Endothelial cell (in vitro differentiated cells): ENCODE results near the gene KRTAP5-7. TPM values are rescaled to one million over a fixed set of nuclear protein-coding genes. Genes with fewer than 3 reads are reported as not detected.

Experiments
- DNase-seq: peaks from one replicate; pipeline ENCODE4 v3.0.0; 2021; ENCODE audit warnings: low spot score
- H3K27ac Mint-ChIP-seq: one replicate; pipeline ENCODE4 v1.8.0; 2021; ENCODE audit warnings: mixed read lengths, inconsistent platforms; ENCODE audit not compliant: unreplicated experiment
- H3K27me3 Mint-ChIP-seq: one replicate; pipeline ENCODE4 v1.8.0; 2021; ENCODE audit warnings: mild to moderate bottlenecking, moderate library complexity, mixed read lengths, inconsistent platforms; ENCODE audit not compliant: unreplicated experiment
- H3K36me3 Mint-ChIP-seq: one replicate; pipeline ENCODE4 v1.8.0; 2021; ENCODE audit warnings: mild to moderate bottlenecking, low read depth, mixed read lengths, inconsistent platforms; ENCODE audit not compliant: unreplicated experiment
- H3K4me1 Mint-ChIP-seq: one replicate; pipeline ENCODE4 v1.8.0; 2021; ENCODE audit warnings: mild to moderate bottlenecking, mixed read lengths, inconsistent platforms; ENCODE audit not compliant: unreplicated experiment
- H3K4me3 Mint-ChIP-seq: one replicate; pipeline ENCODE4 v1.8.0; 2021; ENCODE audit warnings: mild to moderate bottlenecking, mixed read lengths, inconsistent platforms; ENCODE audit not compliant: unreplicated experiment
- H3K9me3 Mint-ChIP-seq: one replicate; pipeline ENCODE4 v1.8.0; 2021; ENCODE audit warnings: mixed read lengths, inconsistent platforms; ENCODE audit not compliant: unreplicated experiment
- total RNA-seq: library from RNA; stranded (reverse); fragmentation: NEBNext Ultra II Directional; extraction: Animal tissue kit (Norgen Biotek cat#: 25700); gene quantifications from one replicate; pipeline ENCODE4 v1.2.1, GENCODE V29; 2021; ENCODE audit not compliant: unreplicated experiment
- TF ChIP-seq, protein P1 (sequence below): fragments of 200-600 bp; sonication (generic); IDR thresholded peaks from one replicate; pipeline ENCODE4 v1.5.0; 2021; ENCODE audit warnings: antibody characterized with exemption; ENCODE audit not compliant: unreplicated experiment

Gene KRTAP5-7
- total RNA-seq, 1 donor from 2014 or later: not detected

DNA sequence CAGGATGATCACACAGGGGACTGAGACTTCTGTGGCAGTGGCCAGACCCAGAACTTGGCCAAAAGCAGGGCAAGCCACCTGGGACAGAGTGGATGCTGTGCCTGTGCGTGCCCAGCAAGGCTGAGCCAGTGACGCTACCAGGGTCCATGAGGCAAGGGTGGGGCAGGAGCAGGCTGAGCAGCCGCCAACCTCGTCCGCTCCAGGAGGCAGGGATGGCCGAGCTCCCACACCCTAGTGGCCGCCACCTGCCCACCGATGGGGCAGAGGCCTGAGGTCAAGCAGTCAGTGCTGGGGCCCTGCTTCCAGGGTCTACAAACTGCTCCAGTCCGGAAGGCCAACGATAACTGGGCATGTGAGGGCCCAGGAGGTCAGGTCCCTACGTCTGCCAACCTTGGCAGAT is 28.4 kb downstream of the KRTAP5-7 start:
- Mint-ChIP-seq H3K4me3 (no peak overlapping the region), H3K27me3 (no peaks in the 10 kb centered on the region), H3K36me3 (no peaks in the 10 kb centered on the region), H3K9me3 (no peaks in the 10 kb centered on the region), H3K27ac (no peak overlapping the region), H3K4me1 (peaks cover 10% of the 10 kb centered on the region)
- TF ChIP-seq, protein P1, sequence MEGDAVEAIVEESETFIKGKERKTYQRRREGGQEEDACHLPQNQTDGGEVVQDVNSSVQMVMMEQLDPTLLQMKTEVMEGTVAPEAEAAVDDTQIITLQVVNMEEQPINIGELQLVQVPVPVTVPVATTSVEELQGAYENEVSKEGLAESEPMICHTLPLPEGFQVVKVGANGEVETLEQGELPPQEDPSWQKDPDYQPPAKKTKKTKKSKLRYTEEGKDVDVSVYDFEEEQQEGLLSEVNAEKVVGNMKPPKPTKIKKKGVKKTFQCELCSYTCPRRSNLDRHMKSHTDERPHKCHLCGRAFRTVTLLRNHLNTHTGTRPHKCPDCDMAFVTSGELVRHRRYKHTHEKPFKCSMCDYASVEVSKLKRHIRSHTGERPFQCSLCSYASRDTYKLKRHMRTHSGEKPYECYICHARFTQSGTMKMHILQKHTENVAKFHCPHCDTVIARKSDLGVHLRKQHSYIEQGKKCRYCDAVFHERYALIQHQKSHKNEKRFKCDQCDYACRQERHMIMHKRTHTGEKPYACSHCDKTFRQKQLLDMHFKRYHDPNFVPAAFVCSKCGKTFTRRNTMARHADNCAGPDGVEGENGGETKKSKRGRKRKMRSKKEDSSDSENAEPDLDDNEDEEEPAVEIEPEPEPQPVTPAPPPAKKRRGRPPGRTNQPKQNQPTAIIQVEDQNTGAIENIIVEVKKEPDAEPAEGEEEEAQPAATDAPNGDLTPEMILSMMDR: no peak
- DNase-seq: no peak

DNA sequence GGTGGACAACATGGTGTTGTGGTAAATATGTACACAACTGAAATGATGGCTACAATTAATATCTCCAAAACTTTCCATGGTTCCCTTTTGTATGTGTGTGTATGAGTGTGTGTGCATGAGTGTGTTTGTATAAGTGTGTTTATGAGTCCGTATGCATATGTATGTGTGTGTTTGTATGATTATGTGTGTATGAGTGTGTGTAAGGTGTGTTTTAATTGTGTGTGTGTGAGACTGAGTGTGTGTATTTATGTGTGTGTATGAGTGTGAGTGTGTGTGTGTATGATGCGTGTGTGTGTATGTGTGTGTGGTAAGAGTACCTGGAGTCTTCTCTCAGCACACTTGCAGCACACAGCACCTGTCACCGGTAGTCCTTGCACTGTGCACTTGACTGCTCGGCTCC is 29.0 kb downstream of the KRTAP5-7 start:
- Mint-ChIP-seq H3K36me3 (no peaks in the 10 kb centered on the region), H3K27me3 (no peaks in the 10 kb centered on the region), H3K27ac (no peak overlapping the region), H3K9me3 (no peaks in the 10 kb centered on the region), H3K4me1 (peaks cover 5% of the 10 kb centered on the region), H3K4me3 (no peak overlapping the region)
- TF ChIP-seq, protein P1: no peak
- DNase-seq: no peak

DNA sequence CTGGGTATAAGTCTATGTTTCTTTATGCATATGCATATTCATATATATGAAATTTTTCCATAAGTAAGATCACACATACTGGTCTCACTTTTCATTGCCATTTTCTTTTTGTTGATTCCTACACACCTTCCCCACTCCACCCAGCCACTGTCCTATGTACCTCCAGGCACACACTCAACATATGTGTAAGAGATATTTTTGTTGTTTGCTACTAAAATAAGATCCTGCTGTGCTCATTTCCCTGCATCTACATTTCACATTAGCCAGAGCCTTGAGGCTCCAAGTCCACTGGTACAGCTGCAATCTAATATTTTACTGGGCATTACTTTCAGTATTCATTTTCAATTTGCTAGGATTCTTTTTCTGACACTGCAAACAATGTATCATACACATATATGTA is 30.2 kb downstream of the KRTAP5-7 start:
- H3K27me3 Mint-ChIP-seq: no peaks in the 10 kb centered on the region
- DNase-seq: no peak
- H3K4me1 Mint-ChIP-seq: no peaks in the 10 kb centered on the region
- no peaks in the 10 kb centered on the region for H3K9me3 Mint-ChIP-seq
- H3K4me3 Mint-ChIP-seq: no peak overlapping the region
- no peaks in the 10 kb centered on the region for H3K36me3 Mint-ChIP-seq
- TF ChIP-seq, protein P1: no peak
- H3K27ac Mint-ChIP-seq: no peak overlapping the region

DNA sequence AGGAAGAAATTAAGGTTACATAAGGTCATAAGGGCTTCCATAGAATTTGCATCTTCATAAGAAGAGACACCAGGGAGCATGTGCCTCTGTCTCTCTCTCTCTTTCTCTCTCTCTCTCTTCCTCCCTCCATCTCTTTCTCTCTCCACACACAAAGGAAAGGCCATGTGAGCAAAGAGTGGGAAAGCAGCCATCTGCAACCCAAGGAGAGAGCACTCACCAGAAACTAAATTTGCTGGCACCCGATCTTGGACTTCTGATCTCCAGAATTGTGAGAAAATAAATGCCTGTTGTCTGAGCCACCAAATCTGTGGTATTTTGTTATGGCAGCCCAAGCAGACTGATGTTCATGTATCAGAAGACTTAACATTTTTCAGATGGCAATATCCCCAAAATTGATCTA is 31.9 kb downstream of the KRTAP5-7 start:
- Mint-ChIP-seq H3K27ac (no peak overlapping the region), H3K4me3 (no peak overlapping the region), H3K4me1 (no peaks in the 10 kb centered on the region), H3K36me3 (no peaks in the 10 kb centered on the region), H3K9me3 (no peaks in the 10 kb centered on the region), H3K27me3 (no peaks in the 10 kb centered on the region)
- no peak for DNase-seq
- TF ChIP-seq, protein P1: no peak

DNA sequence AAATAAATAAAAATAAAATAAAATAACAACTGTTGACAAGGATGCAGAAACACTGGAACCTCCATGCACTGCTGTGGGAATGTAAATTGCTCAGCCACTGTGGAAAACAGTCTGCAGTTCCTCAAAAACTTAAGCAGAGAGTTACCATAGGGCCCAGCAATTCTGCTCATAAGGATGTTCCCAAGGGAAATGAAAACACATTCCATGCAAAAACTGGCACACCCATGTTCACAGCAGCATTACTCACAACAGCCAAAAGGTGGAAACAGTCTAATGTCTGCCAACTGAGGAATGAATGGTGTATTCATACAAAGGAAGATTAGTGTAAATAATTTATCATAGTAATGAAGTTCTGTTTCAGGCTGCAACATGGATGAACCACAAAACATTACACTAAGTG is 35.1 kb downstream of the KRTAP5-7 start:
- peaks cover 7% of the 10 kb centered on the region for H3K27me3 Mint-ChIP-seq
- no peak for DNase-seq
- H3K27ac Mint-ChIP-seq: no peak overlapping the region
- H3K9me3 Mint-ChIP-seq: no peaks in the 10 kb centered on the region
- peaks cover 16% of the 10 kb centered on the region for H3K4me1 Mint-ChIP-seq
- TF ChIP-seq, protein P1: no peak
- H3K4me3 Mint-ChIP-seq: no peak overlapping the region
- H3K36me3 Mint-ChIP-seq: no peaks in the 10 kb centered on the region
